CD4-positive, alpha-beta memory T cell (primary cell): ENCODE data around the gene CYBA. TPM values are rescaled to one million over a fixed set of nuclear protein-coding genes. Genes with fewer than 3 reads are reported as not detected.

Source experiments
- CTCF ChIA-PET: fragments of 350-600 bp; sonication (Branson Sonifier 250); formaldehyde crosslinking; loops from one replicate; lab custom pipeline; 2021; ENCODE audit warnings: inconsistent platforms; ENCODE audit not compliant: partially characterized antibody; lab: Charles Lee
- POLR2A ChIA-PET: fragments of 350-600 bp; sonication (Branson Sonifier 250); formaldehyde crosslinking; loops from one replicate; lab custom pipeline; 2021; ENCODE audit not compliant: partially characterized antibody; lab: Charles Lee
- DNase-seq, 5 donors: peaks; one replicate each; pipeline versions ENCODE4 v3.0.0 to v3.0.0-alpha.2; 2020 to 2022; ENCODE audit warnings: mixed read lengths in 1 of 5
- H3K27ac ChIP-seq: one replicate; pipeline ENCODE4 v1.7.0; 2013; ENCODE audit warnings: low read depth, low read length
- H3K27me3 ChIP-seq: 2 replicates; pipeline ENCODE4 v1.7.0; 2013; ENCODE audit warnings: mild to moderate bottlenecking, low read length, moderate library complexity; ENCODE audit not compliant: insufficient read depth
- H3K36me3 ChIP-seq: 2 replicates; pipeline ENCODE4 v1.7.0; 2013; ENCODE audit warnings: mild to moderate bottlenecking, low read length, moderate library complexity; ENCODE audit not compliant: insufficient read depth
- H3K4me1 ChIP-seq: 2 replicates; pipeline ENCODE4 v1.7.0; 2013; ENCODE audit warnings: mild to moderate bottlenecking, low read length, moderate library complexity; ENCODE audit not compliant: insufficient read depth
- H3K4me3 ChIP-seq, 2 donors: one replicate each; pipeline ENCODE4 v1.7.0; 2013; ENCODE audit warnings: low read length in 2 of 2, mild to moderate bottlenecking in 1 of 2
- H3K9me3 ChIP-seq, 2 donors: one replicate each; pipeline ENCODE4 v1.7.0; 2013; ENCODE audit warnings: low read length in 2 of 2, control low read depth in 1 of 2; ENCODE audit not compliant: control insufficient read depth in 1 of 2
- H3K27ac Mint-ChIP-seq, 7 donors: one replicate each; pipeline ENCODE4 v1.8.0; 2020 to 2021; ENCODE audit warnings: mixed read lengths in 7 of 7, mild to moderate bottlenecking in 6 of 7, inconsistent platforms in 3 of 7, moderate library complexity in 3 of 7
- H3K27me3 Mint-ChIP-seq, 2 donors: one replicate each; pipeline ENCODE4 v1.8.0; 2020 to 2021; ENCODE audit warnings: mixed read lengths in 2 of 2
- H3K36me3 Mint-ChIP-seq, 2 donors: one replicate each; pipeline ENCODE4 v1.8.0; 2020 to 2021; ENCODE audit warnings: mixed read lengths in 2 of 2, inconsistent platforms in 1 of 2, mild to moderate bottlenecking in 1 of 2
- H3K4me1 Mint-ChIP-seq, 4 donors: one replicate each; pipeline ENCODE4 v1.8.0; 2020 to 2021; ENCODE audit warnings: mixed read lengths in 4 of 4, mild to moderate bottlenecking in 1 of 4
- H3K4me3 Mint-ChIP-seq, 8 donors: one replicate each; pipeline ENCODE4 v1.8.0; 2020 to 2021; ENCODE audit warnings: mixed read lengths in 8 of 8, mild to moderate bottlenecking in 7 of 8, moderate library complexity in 6 of 8, inconsistent platforms in 3 of 8
- H3K9me3 Mint-ChIP-seq, 8 donors: one replicate each; pipeline ENCODE4 v1.8.0; 2020 to 2021; ENCODE audit warnings: mixed read lengths in 8 of 8, mild to moderate bottlenecking in 5 of 8, inconsistent platforms in 3 of 8, moderate library complexity in 1 of 8
- intact Hi-C: fragments of 100-400 bp; cut with micrococcal nuclease; formaldehyde crosslinking; loops from one replicate; pipeline ENCODE4 v1.15.1; 2023
- polyA plus RNA-seq, 2 donors: library from polyadenylated mRNA; unstranded; fragments of 300-500 nt; fragmentation: Illumina TruSeq; gene quantifications; one replicate each; pipeline ENCODE4 v1.2.3, GENCODE V29; 2021
- total RNA-seq, 2 experiments: library from RNA; stranded (reverse); gene quantifications; one replicate each; pipeline ENCODE4 v1.2.3, GENCODE V29; 2021

CYBA gene
- total and polyA plus RNA-seq, 4 experiments from 2014 or later = 383 to 1,286 (median 538) TPM

DNA sequence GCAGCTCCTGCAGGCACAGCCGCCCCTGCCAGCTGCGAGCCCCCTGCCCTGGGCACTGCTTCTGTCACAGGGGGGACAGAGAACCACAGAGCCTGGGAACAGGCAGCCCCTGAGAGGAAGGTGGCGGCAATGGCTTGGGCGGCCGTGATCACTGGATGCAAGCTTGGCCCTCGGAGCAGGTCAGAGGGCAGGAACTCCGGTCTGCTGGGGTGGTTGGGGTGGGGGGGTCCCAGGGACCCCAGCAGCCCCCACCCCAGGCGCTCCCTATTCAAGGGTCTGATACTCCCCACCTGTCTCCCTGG is 1.9 kb upstream of the CYBA start:
- DNase-seq = no peak
- intact Hi-C loops = no loop called here
- H3K27ac ChIP-seq = peak overlapping the region; percentile 91
- peaks cover 28% of the 10 kb centered on the region for H3K4me1 ChIP-seq
- POLR2A ChIA-PET = interaction anchor here (1.4 to 6.1 kb wide), 3 partner anchors 11 to 82 kb away, joined by 6 to 66 read pairs (median 13); partner anchors contain the start of genes MVD and ZC3H18
- H3K36me3 Mint-ChIP-seq = peaks cover 4 to 19% of the 10 kb centered on the region in 2 donors
- no peak overlapping the region for H3K4me3 ChIP-seq
- peak overlapping the region in 1 of 8 donors; percentile 15 for H3K4me3 Mint-ChIP-seq
- no peaks in the 10 kb centered on the region for H3K9me3 ChIP-seq
- CTCF ChIA-PET = no interaction called here
- H3K9me3 Mint-ChIP-seq = no peaks in the 10 kb centered on the region
- H3K27me3 Mint-ChIP-seq = no peaks in the 10 kb centered on the region
- peaks cover 7 to 26% (median 12%) of the 10 kb centered on the region in 4 donors for H3K4me1 Mint-ChIP-seq
- no peaks in the 10 kb centered on the region for H3K27me3 ChIP-seq
- peak overlapping the region in 1 of 7 donors; percentile 46 for H3K27ac Mint-ChIP-seq
- peaks cover 4% of the 10 kb centered on the region for H3K36me3 ChIP-seq

GRCh38 chr16:88651989-88652761 is 1.3 kb upstream of the CYBA start:
- H3K27me3 Mint-ChIP-seq = no peaks in the 10 kb centered on the region
- POLR2A ChIA-PET = interaction anchor here (1.4 to 6.1 kb wide), 5 partner anchors 11 to 82 kb away, joined by 3 to 66 read pairs (median 13); partner anchors contain the start of genes MVD and ZC3H18
- H3K36me3 Mint-ChIP-seq = peaks cover 4 to 19% of the 10 kb centered on the region in 2 donors
- H3K27me3 ChIP-seq = no peaks in the 10 kb centered on the region
- no peaks in the 10 kb centered on the region for H3K9me3 ChIP-seq
- peaks cover 28% of the 10 kb centered on the region for H3K4me1 ChIP-seq
- peaks cover 7 to 26% (median 12%) of the 10 kb centered on the region in 4 donors for H3K4me1 Mint-ChIP-seq
- H3K4me3 ChIP-seq = peak overlapping the region in 1 of 2 donors; percentile 91
- peak overlapping the region in 3 of 8 donors; percentile 17 to 49 (median 46) for H3K4me3 Mint-ChIP-seq
- no peak for DNase-seq
- H3K27ac Mint-ChIP-seq = peak overlapping the region; percentile 66 to 96 (median 93)
- peak overlapping the region; percentile 91 for H3K27ac ChIP-seq
- H3K9me3 Mint-ChIP-seq = no peaks in the 10 kb centered on the region
- intact Hi-C loops = loop anchor here (1.0 to 2.0 kb wide), 6 partner anchors 11 to 82 kb away; partner anchors contain the start of genes MVD, SNAI3 and ZC3H18
- H3K36me3 ChIP-seq = peaks cover 4% of the 10 kb centered on the region
- CTCF ChIA-PET = no interaction called here

- ChIA-PET CTCF (no interaction called here), POLR2A (interaction anchor here (0.6 to 6.1 kb wide), 9 partner anchors 12 to 129 kb away, joined by 3 to 66 read pairs (median 6); partner anchors contain the start of gene MVD)
- DNase-seq = peak; percentile 71 to 90 (median 79)
- H3K4me3 ChIP-seq = peak overlapping the region in 1 of 2 donors; percentile 91
- H3K36me3 Mint-ChIP-seq = peaks cover 4 to 19% of the 10 kb centered on the region in 2 donors
- intact Hi-C loops = loop anchor here (1.0 to 2.0 kb wide), 6 partner anchors 12 to 81 kb away; partner anchors contain the start of genes MVD, SNAI3 and ZC3H18
- peak overlapping the region; percentile 89 to 93 (median 91) for H3K4me3 Mint-ChIP-seq
- peaks cover 4% of the 10 kb centered on the region for H3K36me3 ChIP-seq
- peak overlapping the region; percentile 91 for H3K27ac ChIP-seq
- H3K4me1 ChIP-seq = peaks cover 28% of the 10 kb centered on the region
- H3K27me3 Mint-ChIP-seq = no peaks in the 10 kb centered on the region
- peak overlapping the region; percentile 93 to 97 (median 95) for H3K27ac Mint-ChIP-seq
- H3K4me1 Mint-ChIP-seq = peaks cover 7 to 26% (median 12%) of the 10 kb centered on the region in 4 donors
- no peaks in the 10 kb centered on the region for H3K27me3 ChIP-seq
- H3K9me3 ChIP-seq = no peaks in the 10 kb centered on the region
- H3K9me3 Mint-ChIP-seq = no peaks in the 10 kb centered on the region
Measured at GRCh38 chr16:88651276-88651988, 579 bp upstream of the CYBA start.

GRCh38 chr16:88649924-88650748 is 717 bp downstream of the CYBA start:
- Mint-ChIP-seq H3K27ac (peak overlapping the region; percentile 87 to 96 (median 91)), H3K27me3 (no peaks in the 10 kb centered on the region), H3K36me3 (peaks cover 7 to 19% of the 10 kb centered on the region in 2 donors), H3K4me3 (peak overlapping the region; percentile 89 to 93 (median 91)), H3K9me3 (no peaks in the 10 kb centered on the region), H3K4me1 (peaks cover 7 to 26% (median 13%) of the 10 kb centered on the region in 4 donors)
- intact Hi-C loops = loop anchor here (2.0 kb wide), 1 partner anchor 15 kb away; no protein-coding TSS in a partner anchor
- Histone ChIP-seq H3K27me3 (no peaks in the 10 kb centered on the region), H3K27ac (peak overlapping the region; percentile 91), H3K36me3 (peaks cover 4% of the 10 kb centered on the region), H3K4me1 (peaks cover 28% of the 10 kb centered on the region), H3K9me3 (no peaks in the 10 kb centered on the region), H3K4me3 (peak overlapping the region; percentile 76 to 91)
- ChIA-PET POLR2A (interaction anchor here (0.7 to 6.1 kb wide), 16 partner anchors 10 to 160 kb away, joined by 3 to 66 read pairs (median 6); partner anchors contain the start of genes IL17C, SNAI3 and ZC3H18), CTCF (interaction anchor here (0.7 to 1.0 kb wide), 3 partner anchors 17 to 35 kb away, joined by 3 read pairs; no protein-coding TSS in a partner anchor)
- peak; percentile 42 to 62 (median 49) for DNase-seq

DNA sequence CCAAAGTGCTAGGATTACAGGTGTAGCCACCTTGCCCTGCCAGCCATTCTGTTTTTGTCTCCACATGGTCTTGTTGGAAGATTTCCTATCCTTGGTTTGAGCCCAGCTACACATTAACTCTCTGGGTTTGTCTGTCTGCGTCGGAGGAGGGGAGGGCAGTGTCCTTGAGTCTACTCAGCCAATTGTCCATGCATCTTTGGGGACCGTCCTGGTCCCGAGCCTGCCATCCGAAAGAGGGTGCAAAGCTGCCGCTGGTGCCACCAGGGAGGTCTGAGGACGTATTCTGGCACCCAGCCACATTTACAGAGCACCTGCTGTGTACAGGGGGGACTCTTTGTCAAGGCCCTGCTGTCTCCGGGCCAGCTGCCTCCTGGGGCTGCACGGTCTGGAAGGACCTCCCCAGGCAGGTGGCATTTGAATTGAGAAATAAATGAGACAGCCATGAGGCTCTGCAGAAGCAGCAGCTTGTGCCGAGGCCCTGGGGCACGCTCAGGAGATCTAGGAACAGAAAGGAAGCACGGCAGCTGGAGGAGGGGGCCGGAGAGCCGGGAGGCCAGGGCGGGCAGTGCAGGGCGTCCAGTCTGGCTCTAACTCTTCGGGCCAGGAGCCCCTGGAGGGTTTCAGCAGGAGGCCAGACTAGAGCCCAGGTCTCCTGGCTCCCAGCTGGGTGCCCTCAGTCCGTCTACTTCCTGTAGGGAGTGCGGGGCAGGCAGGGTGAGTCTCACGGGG is 1.5 kb downstream of the CYBA start:
- no peaks in the 10 kb centered on the region for H3K9me3 ChIP-seq
- H3K36me3 ChIP-seq = peaks cover 4% of the 10 kb centered on the region
- Mint-ChIP-seq H3K27me3 (no peaks in the 10 kb centered on the region), H3K27ac (peak overlapping the region; percentile 78 to 96 (median 93)), H3K9me3 (peaks cover 0 to 2% (median 0%) of the 10 kb centered on the region in 8 donors), H3K4me1 (peaks cover 8 to 27% (median 18%) of the 10 kb centered on the region in 4 donors), H3K4me3 (peak overlapping the region; percentile 89 to 93 (median 91)), H3K36me3 (peaks cover 12 to 19% of the 10 kb centered on the region in 2 donors)
- ChIA-PET CTCF (interaction anchor here (0.7 kb wide), 1 partner anchor 16 kb away, joined by 3 read pairs; no protein-coding TSS in a partner anchor), POLR2A (interaction anchor here (0.9 to 6.1 kb wide), 14 partner anchors 9 to 161 kb away, joined by 3 to 66 read pairs (median 7); partner anchors contain the start of genes IL17C, SNAI3 and ZC3H18)
- peak overlapping the region; percentile 91 for H3K27ac ChIP-seq
- intact Hi-C loops = no loop called here
- DNase-seq = no peak
- H3K4me3 ChIP-seq = peak overlapping the region in 1 of 2 donors; percentile 91
- no peaks in the 10 kb centered on the region for H3K27me3 ChIP-seq
- H3K4me1 ChIP-seq = peaks cover 28% of the 10 kb centered on the region
